Measurements from ENCODE around the gene AP3B1. TPM values are rescaled to one million over a fixed set of nuclear protein-coding genes. Genes with fewer than 3 reads are reported as not detected.
"Not testable (repeated sequence)": the region's sequence is repeated elsewhere in the genome, so short reads cannot be mapped to it uniquely, and the experiment has no call there.

Gene AP3B1
- total RNA-seq, 1 experiment from 2014 or later, result 54.3 TPM

- DNase-seq (ENCODE audit: low read depth), result not testable (repeated sequence)
Measured at GRCh38 chr5:78067581-78067980, 226.9 kb downstream of the AP3B1 start.

- not testable (repeated sequence) for DNase-seq (ENCODE audit: low read depth)
Measured at GRCh38 chr5:78066722-78067121, 227.8 kb downstream of the AP3B1 start.

- peak; percentile 9 for DNase-seq (ENCODE audit: low read depth)
Measured at GRCh38 chr5:78065663-78066062, 228.8 kb downstream of the AP3B1 start.

- DNase-seq (ENCODE audit: low read depth), result no peak
Measured at GRCh38 chr5:78064941-78065472, 229.5 kb downstream of the AP3B1 start.

- no peak for DNase-seq (ENCODE audit: low read depth)
Measured at GRCh38 chr5:78063495-78063894, 231.0 kb downstream of the AP3B1 start.

- no peak for DNase-seq (ENCODE audit: low read depth)
Measured at GRCh38 chr5:78062645-78063044, 231.9 kb downstream of the AP3B1 start.

GRCh38 chr5:78060421-78060820, 234.1 kb downstream of the AP3B1 start:
- DNase-seq (ENCODE audit: low read depth), result peak; percentile 4

- DNase-seq (ENCODE audit: low read depth), result no peak
Measured at GRCh38 chr5:78058625-78059024, 235.9 kb downstream of the AP3B1 start.

- no peak for DNase-seq (ENCODE audit: low read depth)
Measured at GRCh38 chr5:78056901-78057514, 237.5 kb downstream of the AP3B1 start.

- DNase-seq (ENCODE audit: low read depth), result no peak
Measured at GRCh38 chr5:78056053-78056452, 238.4 kb downstream of the AP3B1 start.

- DNase-seq (ENCODE audit: low read depth), result peak; percentile 66
Measured at GRCh38 chr5:78050888-78051287, 243.6 kb downstream of the AP3B1 start.

GRCh38 chr5:78046823-78047222, 247.7 kb downstream of the AP3B1 start:
- not testable (repeated sequence) for DNase-seq (ENCODE audit: low read depth)

GRCh38 chr5:78046006-78046405, 248.5 kb downstream of the AP3B1 start:
- no peak for DNase-seq (ENCODE audit: low read depth)

- DNase-seq (ENCODE audit: low read depth), result no peak
Measured at GRCh38 chr5:78041805-78042204, 252.7 kb downstream of the AP3B1 start.

- no peak for DNase-seq (ENCODE audit: low read depth)
Measured at GRCh38 chr5:78025540-78025939, 269.0 kb downstream of the AP3B1 start.

- no peak for DNase-seq (ENCODE audit: low read depth)
Measured at GRCh38 chr5:78019744-78020143, 274.8 kb downstream of the AP3B1 start.

GRCh38 chr5:78016863-78017529, 277.5 kb downstream of the AP3B1 start:
- DNase-seq (ENCODE audit: low read depth), result no peak

GRCh38 chr5:78009937-78010527, 284.5 kb downstream of the AP3B1 start:
- peak; percentile 58 for DNase-seq (ENCODE audit: low read depth)

GRCh38 chr5:78008356-78008967, 286.0 kb downstream of the AP3B1 start:
- peak; percentile 44 for DNase-seq (ENCODE audit: low read depth)

GRCh38 chr5:78007233-78007632, 287.3 kb downstream of the AP3B1 start:
- DNase-seq (ENCODE audit: low read depth), result no peak

- DNase-seq (ENCODE audit: low read depth), result no peak
Measured at GRCh38 chr5:78006449-78006848, 288.0 kb downstream of the AP3B1 start.

- peak; percentile 54 for DNase-seq (ENCODE audit: low read depth)
Measured at GRCh38 chr5:78005021-78005785, 289.3 kb downstream of the AP3B1 start.
